Hematopoietic multipotent progenitor cell treated with erythropoietin and hydrocortisone succinate and interleukin-3 and kit ligand, for 6 days (in vitro differentiated cells): ENCODE data around the gene NTNG1.

Experiments used
- DNase-seq: peaks from one replicate; pipeline ENCODE4 v3.0.0-alpha.2; 2015

NTNG1 gene

GRCh38 chr1:107415241-107415640 lies 274.4 kb downstream of the NTNG1 start:
- no peak for DNase-seq

- no peak for DNase-seq
Observed at GRCh38 chr1:107419003-107419402, 278.2 kb downstream of the NTNG1 start.

- no peak for DNase-seq
Observed at GRCh38 chr1:107422901-107423300, 282.1 kb downstream of the NTNG1 start.

- peak; percentile 79 for DNase-seq
Observed at GRCh38 chr1:107430540-107431228, 289.8 kb downstream of the NTNG1 start.

- DNase-seq, result no peak
Observed at GRCh38 chr1:107432108-107432507, 291.3 kb downstream of the NTNG1 start.

- DNase-seq, result no peak
Observed at GRCh38 chr1:107433068-107433467, 292.2 kb downstream of the NTNG1 start.

- DNase-seq, result no peak
Observed at GRCh38 chr1:107433635-107434360, 293.0 kb downstream of the NTNG1 start.

GRCh38 chr1:107434361-107434693 lies 293.5 kb downstream of the NTNG1 start:
- DNase-seq, result no peak

- no peak for DNase-seq
Observed at GRCh38 chr1:107436552-107437241, 295.9 kb downstream of the NTNG1 start.

- DNase-seq, result no peak
Observed at GRCh38 chr1:107439567-107439966, 298.7 kb downstream of the NTNG1 start.

- DNase-seq, result no peak
Observed at GRCh38 chr1:107442551-107442950, 301.7 kb downstream of the NTNG1 start.

- DNase-seq, result no peak
Observed at GRCh38 chr1:107443027-107443426, 302.2 kb downstream of the NTNG1 start.

- no peak for DNase-seq
Observed at GRCh38 chr1:107443860-107444259, 303.0 kb downstream of the NTNG1 start.

- DNase-seq, result no peak
Observed at GRCh38 chr1:107444302-107444701, 303.5 kb downstream of the NTNG1 start.

GRCh38 chr1:107449326-107449725 lies 308.5 kb downstream of the NTNG1 start:
- DNase-seq, result no peak

- no peak for DNase-seq
Observed at GRCh38 chr1:107450899-107451664, 310.2 kb downstream of the NTNG1 start.

- no peak for DNase-seq
Observed at GRCh38 chr1:107451715-107452114, 310.9 kb downstream of the NTNG1 start.

- no peak for DNase-seq
Observed at GRCh38 chr1:107454791-107455190, 314.0 kb downstream of the NTNG1 start.

- no peak for DNase-seq
Observed at GRCh38 chr1:107457989-107458388, 317.1 kb downstream of the NTNG1 start.

- DNase-seq, result no peak
Observed at GRCh38 chr1:107459204-107459904, 318.5 kb downstream of the NTNG1 start.

- DNase-seq, result no peak
Observed at GRCh38 chr1:107460035-107460434, 319.2 kb downstream of the NTNG1 start.

- DNase-seq, result no peak
Observed at GRCh38 chr1:107464827-107465226, 324.0 kb downstream of the NTNG1 start.

GRCh38 chr1:107467286-107467685 lies 326.4 kb downstream of the NTNG1 start:
- DNase-seq, result no peak
